ENCODE results near the gene C14orf93. TPM values are rescaled to one million over a fixed set of nuclear protein-coding genes. Genes with fewer than 3 reads are reported as not detected.

Gene C14orf93
- total and polyA plus RNA-seq, 4 donors = 3.8 to 13.4 (median 9.8) TPM

DNA sequence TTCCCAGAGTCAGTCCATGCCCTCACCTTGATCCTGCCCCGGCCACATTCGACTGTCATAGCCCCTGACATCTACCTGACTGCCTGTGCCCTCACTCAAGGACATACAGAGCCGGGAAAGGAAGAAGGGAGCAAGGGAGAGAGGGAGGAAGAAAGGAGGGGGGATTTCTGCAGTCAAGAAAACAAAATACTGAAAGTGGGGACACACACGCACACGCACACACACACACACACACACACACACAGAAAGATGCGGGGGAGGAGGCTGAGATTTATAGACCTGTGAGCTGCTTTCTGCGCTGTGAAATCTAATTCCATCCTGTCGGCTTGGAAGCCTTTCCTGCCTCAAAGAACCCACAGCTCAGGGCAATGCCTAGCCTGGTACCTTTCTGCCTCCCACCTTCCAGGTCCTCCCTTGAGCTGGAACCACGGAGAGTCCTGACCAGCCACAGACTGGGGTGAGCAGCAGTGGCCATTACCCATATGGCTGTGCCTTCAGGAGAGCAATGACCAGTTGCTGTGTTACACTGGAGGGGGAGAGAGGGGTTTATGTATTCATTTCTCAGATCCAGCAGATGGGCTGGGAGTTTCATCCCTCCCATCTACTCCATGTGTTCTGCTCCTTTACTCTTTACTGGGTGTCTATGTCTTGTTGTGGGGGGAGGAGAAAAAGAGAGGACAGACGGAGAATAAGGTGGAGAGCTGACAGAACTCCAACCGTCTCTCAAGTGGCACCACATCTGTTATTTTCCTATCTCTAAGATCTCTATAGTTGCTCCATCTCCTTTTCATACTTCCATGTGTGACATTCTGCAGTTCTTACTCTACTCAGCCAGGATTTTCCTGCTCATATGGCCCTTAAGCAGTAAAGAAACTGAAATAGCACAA is 12.9 kb downstream of the C14orf93 start:
- H3K4me1 ChIP-seq (ENCODE audit: control insufficient read depth, insufficient read depth, low read length) = peaks cover 20% of the 10 kb centered on the region
- no peak overlapping the region for H3K27ac ChIP-seq (ENCODE audit: low read depth, low read length)
- peaks cover 9% of the 10 kb centered on the region for H3K36me3 ChIP-seq (ENCODE audit: control insufficient read depth, insufficient read depth, low read length)
- no peaks in the 10 kb centered on the region for H3K9me3 ChIP-seq (ENCODE audit: control insufficient read depth, insufficient read depth, low read length)
- peak in 2 of 6 donors; percentile 75 to 82 for DNase-seq (ENCODE audit: low read depth in 4 of 6, low spot score in 6 of 6)
- WGBS (ENCODE audit: insufficient coverage) = 40% methylated on average over 1 of the region's 11 CpGs
- H3K27me3 ChIP-seq (ENCODE audit: control insufficient read depth, insufficient read depth, low read length) = no peaks in the 10 kb centered on the region
- no peak overlapping the region for H3K4me3 ChIP-seq (ENCODE audit: low read depth, low read length)

- H3K4me3 ChIP-seq (ENCODE audit: low read depth, low read length) = no peak overlapping the region
- H3K9me3 ChIP-seq (ENCODE audit: control insufficient read depth, insufficient read depth, low read length) = no peaks in the 10 kb centered on the region
- 94% methylated on average over 6 of the region's 9 CpGs for WGBS (ENCODE audit: insufficient coverage)
- peaks cover 10% of the 10 kb centered on the region for H3K36me3 ChIP-seq (ENCODE audit: control insufficient read depth, insufficient read depth, low read length)
- DNase-seq (ENCODE audit: low read depth in 4 of 6, low spot score in 6 of 6) = no peak
- peaks cover 20% of the 10 kb centered on the region for H3K4me1 ChIP-seq (ENCODE audit: control insufficient read depth, insufficient read depth, low read length)
- no peak overlapping the region for H3K27ac ChIP-seq (ENCODE audit: low read depth, low read length)
- H3K27me3 ChIP-seq (ENCODE audit: control insufficient read depth, insufficient read depth, low read length) = no peaks in the 10 kb centered on the region
Measured at GRCh38 chr14:22995889-22996625, 13.9 kb downstream of the C14orf93 start.

DNA sequence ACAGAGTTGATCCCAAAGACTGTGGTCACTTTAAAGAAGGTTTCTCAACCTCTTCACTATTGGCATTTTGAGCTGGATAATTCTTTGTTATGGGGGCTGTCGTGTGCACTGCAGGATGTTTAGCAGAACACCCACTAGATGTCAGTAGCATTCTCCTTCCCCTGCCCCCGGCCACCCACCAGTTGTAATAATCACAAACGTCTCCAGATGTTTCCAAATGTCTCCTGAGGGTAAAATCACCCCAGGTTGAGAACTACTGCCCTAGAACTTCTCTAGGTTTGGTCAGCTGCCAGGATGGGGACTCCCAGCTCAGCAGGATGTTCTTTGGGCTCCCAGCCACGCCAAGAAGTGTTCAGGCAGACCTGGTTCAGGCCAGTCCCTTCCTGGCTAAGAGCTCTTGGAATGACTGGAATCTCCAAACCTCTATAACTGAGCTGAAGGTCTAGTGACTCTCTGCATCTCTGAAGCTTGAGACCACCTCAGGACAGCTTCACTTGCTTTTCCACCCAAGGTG is 15.1 kb downstream of the C14orf93 start:
- H3K27me3 ChIP-seq (ENCODE audit: control insufficient read depth, insufficient read depth, low read length) = no peaks in the 10 kb centered on the region
- H3K4me1 ChIP-seq (ENCODE audit: control insufficient read depth, insufficient read depth, low read length) = peaks cover 20% of the 10 kb centered on the region
- no peaks in the 10 kb centered on the region for H3K9me3 ChIP-seq (ENCODE audit: control insufficient read depth, insufficient read depth, low read length)
- peaks cover 12% of the 10 kb centered on the region for H3K36me3 ChIP-seq (ENCODE audit: control insufficient read depth, insufficient read depth, low read length)
- DNase-seq (ENCODE audit: low read depth in 4 of 6, low spot score in 6 of 6) = peak in 2 of 6 donors; percentile 64 to 86
- 16% methylated on average over 3 of the region's 4 CpGs for WGBS (ENCODE audit: insufficient coverage)
- H3K4me3 ChIP-seq (ENCODE audit: low read depth, low read length) = no peak overlapping the region
- no peak overlapping the region for H3K27ac ChIP-seq (ENCODE audit: low read depth, low read length)

DNA sequence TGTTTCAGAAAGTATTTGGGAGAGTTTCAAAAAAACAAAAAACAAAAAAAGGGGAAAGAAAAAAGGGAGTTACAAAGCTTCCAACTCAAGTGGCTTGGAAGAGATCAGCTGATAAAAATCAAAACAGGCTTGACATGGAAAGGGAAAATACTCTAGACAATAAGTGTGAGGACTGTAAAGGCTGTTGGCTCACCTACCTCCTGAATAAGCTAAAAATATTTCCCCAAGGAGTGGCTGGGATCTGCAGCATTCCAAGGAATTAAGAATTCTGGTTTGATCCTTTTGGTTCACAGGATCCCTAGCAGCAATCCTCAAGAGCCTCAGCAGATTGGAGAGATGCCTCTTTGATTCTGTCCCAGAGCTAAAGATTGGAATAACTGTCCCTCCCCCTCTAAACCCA is 16.4 kb downstream of the C14orf93 start:
- Histone ChIP-seq H3K36me3 (ENCODE audit: control insufficient read depth, insufficient read depth, low read length) (peaks cover 12% of the 10 kb centered on the region), H3K4me3 (ENCODE audit: low read depth, low read length) (no peak overlapping the region), H3K27me3 (ENCODE audit: control insufficient read depth, insufficient read depth, low read length) (no peaks in the 10 kb centered on the region), H3K4me1 (ENCODE audit: control insufficient read depth, insufficient read depth, low read length) (peaks cover 14% of the 10 kb centered on the region), H3K27ac (ENCODE audit: low read depth, low read length) (no peak overlapping the region), H3K9me3 (ENCODE audit: control insufficient read depth, insufficient read depth, low read length) (no peaks in the 10 kb centered on the region)
- no peak for DNase-seq (ENCODE audit: low read depth in 4 of 6, low spot score in 6 of 6)

DNA sequence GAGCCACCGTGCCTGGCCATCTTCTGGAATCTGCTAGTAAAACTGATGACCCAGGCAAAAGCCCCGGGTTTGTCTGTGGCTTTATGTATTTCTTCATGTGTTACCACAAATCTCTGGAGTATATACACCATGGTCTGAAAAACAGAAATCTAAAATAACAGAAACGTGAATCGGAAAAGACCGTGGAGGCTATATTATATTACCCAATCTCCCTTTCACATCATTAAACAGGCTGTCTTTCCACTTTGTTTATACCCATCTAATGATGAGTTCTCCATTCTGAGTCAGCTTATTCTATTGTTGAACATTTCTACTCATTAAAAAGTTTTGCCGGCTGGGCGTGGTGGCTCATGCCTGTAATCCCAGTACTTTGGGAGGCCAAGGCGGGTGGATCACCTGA is 18.1 kb downstream of the C14orf93 start:
- no peaks in the 10 kb centered on the region for H3K9me3 ChIP-seq (ENCODE audit: control insufficient read depth, insufficient read depth, low read length)
- H3K27me3 ChIP-seq (ENCODE audit: control insufficient read depth, insufficient read depth, low read length) = no peaks in the 10 kb centered on the region
- no peak overlapping the region for H3K4me3 ChIP-seq (ENCODE audit: low read depth, low read length)
- no peak overlapping the region for H3K27ac ChIP-seq (ENCODE audit: low read depth, low read length)
- peaks cover 4% of the 10 kb centered on the region for H3K4me1 ChIP-seq (ENCODE audit: control insufficient read depth, insufficient read depth, low read length)
- 96% methylated on average over 4 of the region's 8 CpGs for WGBS (ENCODE audit: insufficient coverage)
- DNase-seq (ENCODE audit: low read depth in 4 of 6, low spot score in 6 of 6) = no peak
- H3K36me3 ChIP-seq (ENCODE audit: control insufficient read depth, insufficient read depth, low read length) = peaks cover 21% of the 10 kb centered on the region

GRCh38 chr14:22987291-22987690 is 22.7 kb downstream of the C14orf93 start:
- H3K27ac ChIP-seq (ENCODE audit: low read depth, low read length) = no peak overlapping the region
- no peaks in the 10 kb centered on the region for H3K9me3 ChIP-seq (ENCODE audit: control insufficient read depth, insufficient read depth, low read length)
- no peak overlapping the region for H3K4me3 ChIP-seq (ENCODE audit: low read depth, low read length)
- 86% methylated on average over 7 of the region's 8 CpGs for WGBS (ENCODE audit: insufficient coverage)
- H3K36me3 ChIP-seq (ENCODE audit: control insufficient read depth, insufficient read depth, low read length) = peaks cover 21% of the 10 kb centered on the region
- H3K4me1 ChIP-seq (ENCODE audit: control insufficient read depth, insufficient read depth, low read length) = peaks cover 9% of the 10 kb centered on the region
- no peak for DNase-seq (ENCODE audit: low read depth in 4 of 6, low spot score in 6 of 6)
- peaks cover 5% of the 10 kb centered on the region for H3K27me3 ChIP-seq (ENCODE audit: control insufficient read depth, insufficient read depth, low read length)

GRCh38 chr14:22986508-22987054 is 23.4 kb downstream of the C14orf93 start:
- peaks cover 12% of the 10 kb centered on the region for H3K27me3 ChIP-seq (ENCODE audit: control insufficient read depth, insufficient read depth, low read length)
- peaks cover 23% of the 10 kb centered on the region for H3K36me3 ChIP-seq (ENCODE audit: control insufficient read depth, insufficient read depth, low read length)
- WGBS (ENCODE audit: insufficient coverage) = 0% methylated on average over 2 of the region's 5 CpGs
- DNase-seq (ENCODE audit: low read depth in 4 of 6, low spot score in 6 of 6) = peak; percentile 79 to 97 (median 88)
- H3K27ac ChIP-seq (ENCODE audit: low read depth, low read length) = no peak overlapping the region
- no peak overlapping the region for H3K4me3 ChIP-seq (ENCODE audit: low read depth, low read length)
- peaks cover 16% of the 10 kb centered on the region for H3K4me1 ChIP-seq (ENCODE audit: control insufficient read depth, insufficient read depth, low read length)
- no peaks in the 10 kb centered on the region for H3K9me3 ChIP-seq (ENCODE audit: control insufficient read depth, insufficient read depth, low read length)

- no peak for DNase-seq (ENCODE audit: low read depth in 4 of 6, low spot score in 6 of 6)
- no CpG with 5 or more reads among the region's 2 CpGs for WGBS (ENCODE audit: insufficient coverage)
- peaks cover 18% of the 10 kb centered on the region for H3K27me3 ChIP-seq (ENCODE audit: control insufficient read depth, insufficient read depth, low read length)
- no peaks in the 10 kb centered on the region for H3K9me3 ChIP-seq (ENCODE audit: control insufficient read depth, insufficient read depth, low read length)
- no peak overlapping the region for H3K4me3 ChIP-seq (ENCODE audit: low read depth, low read length)
- peaks cover 21% of the 10 kb centered on the region for H3K36me3 ChIP-seq (ENCODE audit: control insufficient read depth, insufficient read depth, low read length)
- no peak overlapping the region for H3K27ac ChIP-seq (ENCODE audit: low read depth, low read length)
- H3K4me1 ChIP-seq (ENCODE audit: control insufficient read depth, insufficient read depth, low read length) = peaks cover 22% of the 10 kb centered on the region
Measured at GRCh38 chr14:22985894-22986507, 23.9 kb downstream of the C14orf93 start.

- H3K27ac ChIP-seq (ENCODE audit: low read depth, low read length) = no peak overlapping the region
- H3K36me3 ChIP-seq (ENCODE audit: control insufficient read depth, insufficient read depth, low read length) = peaks cover 20% of the 10 kb centered on the region
- no peaks in the 10 kb centered on the region for H3K9me3 ChIP-seq (ENCODE audit: control insufficient read depth, insufficient read depth, low read length)
- 90% methylated on average over 2 of the region's 6 CpGs for WGBS (ENCODE audit: insufficient coverage)
- peaks cover 25% of the 10 kb centered on the region for H3K4me1 ChIP-seq (ENCODE audit: control insufficient read depth, insufficient read depth, low read length)
- DNase-seq (ENCODE audit: low read depth in 4 of 6, low spot score in 6 of 6) = no peak
- H3K27me3 ChIP-seq (ENCODE audit: control insufficient read depth, insufficient read depth, low read length) = peaks cover 23% of the 10 kb centered on the region
- H3K4me3 ChIP-seq (ENCODE audit: low read depth, low read length) = no peak overlapping the region
Measured at GRCh38 chr14:22984959-22985658, 24.8 kb downstream of the C14orf93 start.

Data from spinal cord (tissue), 10 donors.